ENCODE measurements around the gene SORBS1.

DNA sequence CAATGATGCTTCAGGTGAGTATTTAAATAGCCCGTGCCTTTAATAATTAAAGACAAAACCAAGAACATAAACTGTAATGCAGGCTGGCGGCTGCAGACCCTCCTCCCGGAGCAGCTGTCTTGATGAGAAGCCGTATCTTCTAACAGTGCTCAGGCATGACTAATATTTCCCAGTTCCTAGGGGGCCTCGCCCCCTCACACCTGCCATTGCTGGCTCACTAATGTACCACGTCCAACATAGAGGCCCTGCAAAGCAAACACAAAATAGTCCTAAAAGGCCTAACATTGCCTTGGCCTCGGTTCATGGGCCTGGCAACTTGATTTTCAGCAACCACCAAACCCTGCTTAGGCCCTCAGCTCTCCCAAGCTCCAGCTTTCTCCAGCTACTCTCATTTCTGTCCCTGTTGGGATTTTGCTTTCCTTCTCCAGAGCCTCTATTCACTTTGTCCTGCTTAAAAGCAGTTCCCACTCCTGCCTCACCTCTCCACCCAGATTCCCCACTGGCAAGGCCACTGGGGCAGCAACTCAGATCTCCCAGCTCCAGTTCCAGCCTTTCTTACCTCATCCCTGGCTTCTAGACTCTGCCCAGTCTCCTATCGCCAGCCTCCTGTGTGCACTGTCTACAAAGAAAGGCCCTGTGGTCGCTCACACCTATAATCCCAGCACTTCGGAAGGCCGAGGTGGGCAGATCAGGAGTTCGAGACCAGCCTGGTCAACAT lies 16.2 kb downstream of the SORBS1 start:
- TF ChIP-seq CTCF (IDR thresholded peaks at IDR 0.05) (no peak), POLR2A (IDR thresholded peaks at IDR 0.05) (no peak), POLR2AphosphoS5 (IDR thresholded peaks at IDR 0.05) (no peak)
